HEK293 (cell line): ENCODE results near the gene ARAP1.
A peak's percentile ranks its signal among the peaks of the same experiment; 100 is the strongest.

Source experiments
- CTCF ChIA-PET: fragments of 350-600 bp; formaldehyde crosslinking; extraction: SDS; loops from one replicate; lab custom pipeline; 2021; ENCODE audit warnings: antibody characterized with exemption; lab: Yijun Ruan, JAX
- POLR2A ChIA-PET: fragments of 300-600 bp; formaldehyde crosslinking; extraction: SDS; loops from one replicate; lab custom pipeline; 2020; ENCODE audit warnings: antibody characterized with exemption, inconsistent platforms; lab: Yijun Ruan, JAX
- H3K27ac ChIP-seq: fragments of 200-500 bp; sonication (Bioruptor generic); 2 replicates; pipeline ENCODE4 v1.5.1; 2014; ENCODE audit warnings: low read depth, low read length, control low read depth, inconsistent platforms; ENCODE audit errors: extremely low read depth
- H3K36me3 ChIP-seq, 2 experiments: fragments of 200-500 bp in 1 of 2; sonication (Bioruptor generic) in 1 of 2; 1 replicate in 1 of 2; 2 replicates in 1 of 2; pipeline ENCODE4 v1.5.1; 2014 to 2017; ENCODE audit warnings: inconsistent platforms in 2 of 2, low read length in 2 of 2; ENCODE audit not compliant: control insufficient read depth in 2 of 2, insufficient read depth in 1 of 2
- H3K4me1 ChIP-seq: fragments of 200-500 bp; sonication (Bioruptor generic); 2 replicates; pipeline ENCODE4 v1.5.1; 2014; ENCODE audit warnings: mild to moderate bottlenecking, low read length, inconsistent platforms; ENCODE audit not compliant: control insufficient read depth, insufficient read depth
- H3K4me3 ChIP-seq: 2 replicates; pipeline ENCODE4 v1.5.1; 2011; ENCODE audit warnings: low read depth, mild to moderate bottlenecking, control low read depth, low read length, moderate library complexity
- H3K9me3 ChIP-seq: fragments of 200-500 bp; sonication (Bioruptor generic); 2 replicates; pipeline ENCODE4 v1.5.1; 2014; ENCODE audit warnings: low read depth, low read length, inconsistent platforms; ENCODE audit not compliant: control insufficient read depth, insufficient read depth
- BCL11B ChIP-seq: fragments of 450-650 bp; formaldehyde crosslinking; IDR thresholded peaks from 2 replicates; pipeline ENCODE4 v1.5.1; 2016; ENCODE audit warnings: low read depth, missing biosample characterization, missing genetic modification characterization
- GLIS2 ChIP-seq: fragments of 450-650 bp; formaldehyde crosslinking; IDR thresholded peaks from 2 replicates; pipeline ENCODE4 v1.5.1; 2016; ENCODE audit warnings: missing biosample characterization, missing genetic modification characterization
- MZF1 ChIP-seq: fragments of 450-650 bp; formaldehyde crosslinking; IDR thresholded peaks from 2 replicates; pipeline ENCODE4 v1.5.1; 2017; ENCODE audit warnings: missing biosample characterization, missing genetic modification characterization, borderline replicate concordance
- SCRT1 ChIP-seq: fragments of 450-650 bp; formaldehyde crosslinking; IDR thresholded peaks from 2 replicates; pipeline ENCODE4 v1.5.1; 2016; ENCODE audit warnings: missing biosample characterization, missing genetic modification characterization, borderline replicate concordance
- ZBTB17 ChIP-seq: fragments of 450-650 bp; formaldehyde crosslinking; IDR thresholded peaks from 2 replicates; pipeline ENCODE4 v1.5.1; 2016; ENCODE audit warnings: missing biosample characterization, missing genetic modification characterization
- ZBTB26 ChIP-seq: fragments of 450-650 bp; formaldehyde crosslinking; optimal IDR thresholded peaks from 2 replicates; pipeline ENCODE3; 2016; ENCODE audit warnings: missing biosample characterization, mild to moderate bottlenecking, missing genetic modification characterization
- ZFP3 ChIP-seq: fragments of 450-650 bp; formaldehyde crosslinking; IDR thresholded peaks from 2 replicates; pipeline ENCODE4 v1.5.1; 2016; ENCODE audit warnings: low read depth, missing biosample characterization, missing genetic modification characterization
- ZNF121 ChIP-seq: fragments of 450-650 bp; formaldehyde crosslinking; IDR thresholded peaks from 2 replicates; pipeline ENCODE4 v1.5.1; 2016; ENCODE audit warnings: missing biosample characterization, missing genetic modification characterization
- ZNF140 ChIP-seq: fragments of 450-650 bp; formaldehyde crosslinking; IDR thresholded peaks from 2 replicates; pipeline ENCODE4 v1.5.1; 2016; ENCODE audit warnings: missing biosample characterization, missing genetic modification characterization
- ZNF16 ChIP-seq: fragments of 450-650 bp; formaldehyde crosslinking; IDR thresholded peaks from 2 replicates; pipeline ENCODE4 v1.5.1; 2016; ENCODE audit warnings: low read depth, missing biosample characterization, missing genetic modification characterization
- ZNF18 ChIP-seq: fragments of 450-650 bp; formaldehyde crosslinking; IDR thresholded peaks from 2 replicates; pipeline ENCODE4 v1.5.1; 2016; ENCODE audit warnings: missing biosample characterization, missing genetic modification characterization
- ZNF184 ChIP-seq: fragments of 450-650 bp; IDR thresholded peaks from 2 replicates; pipeline ENCODE4 v1.5.1; 2018; ENCODE audit warnings: missing biosample characterization, mild to moderate bottlenecking, missing genetic modification characterization
- ZNF19 ChIP-seq: fragments of 450-650 bp; formaldehyde crosslinking; IDR thresholded peaks from 2 replicates; pipeline ENCODE4; 2016; ENCODE audit warnings: missing biosample characterization, missing genetic modification characterization, low read depth
- ZNF2 ChIP-seq: fragments of 450-650 bp; formaldehyde crosslinking; IDR thresholded peaks from 2 replicates; pipeline ENCODE4 v1.5.1; 2016; ENCODE audit warnings: missing biosample characterization, missing genetic modification characterization
- ZNF214 ChIP-seq: fragments of 450-650 bp; formaldehyde crosslinking; IDR thresholded peaks from 2 replicates; pipeline ENCODE4 v1.5.1; 2017; ENCODE audit warnings: missing biosample characterization, mild to moderate bottlenecking, missing genetic modification characterization, borderline replicate concordance
- ZNF302 ChIP-seq: fragments of 450-650 bp; formaldehyde crosslinking; IDR thresholded peaks from 2 replicates; pipeline ENCODE4 v1.5.1; 2016; ENCODE audit warnings: missing biosample characterization, missing genetic modification characterization, low read depth
- ZNF335 ChIP-seq: fragments of 450-650 bp; formaldehyde crosslinking; conservative IDR thresholded peaks from 2 replicates; pipeline ENCODE4 v1.5.1; 2016; ENCODE audit warnings: missing biosample characterization, missing genetic modification characterization
- ZNF350 ChIP-seq: fragments of 450-650 bp; formaldehyde crosslinking; IDR thresholded peaks from 2 replicates; pipeline ENCODE4 v1.5.0; 2017; ENCODE audit warnings: missing biosample characterization, mild to moderate bottlenecking, missing genetic modification characterization
- ZNF354C ChIP-seq: fragments of 450-650 bp; formaldehyde crosslinking; IDR thresholded peaks from 2 replicates; pipeline ENCODE4 v1.5.1; 2016; ENCODE audit warnings: missing biosample characterization, missing genetic modification characterization, low read depth, borderline replicate concordance
- ZNF404 ChIP-seq: fragments of 450-650 bp; formaldehyde crosslinking; IDR thresholded peaks from 2 replicates; pipeline ENCODE4 v1.5.1; 2017; ENCODE audit warnings: missing biosample characterization, missing genetic modification characterization
- ZNF416 ChIP-seq: fragments of 450-650 bp; formaldehyde crosslinking; IDR thresholded peaks from 2 replicates; pipeline ENCODE4 v1.5.1; 2016; ENCODE audit warnings: missing biosample characterization, missing genetic modification characterization
- ZNF529 ChIP-seq: fragments of 450-650 bp; formaldehyde crosslinking; IDR thresholded peaks from 2 replicates; pipeline ENCODE4 v1.5.1; 2017; ENCODE audit warnings: missing genetic modification characterization, missing biosample characterization; ENCODE audit not compliant: insufficient replicate concordance
- ZNF530 ChIP-seq: fragments of 450-650 bp; formaldehyde crosslinking; IDR thresholded peaks from 2 replicates; pipeline ENCODE4 v1.5.1; 2016; ENCODE audit warnings: low read depth, missing biosample characterization, missing genetic modification characterization
- ZNF558 ChIP-seq: fragments of 450-650 bp; formaldehyde crosslinking; IDR thresholded peaks from 2 replicates; pipeline ENCODE4 v1.5.1; 2016; ENCODE audit warnings: missing biosample characterization, missing genetic modification characterization
- ZNF561 ChIP-seq: fragments of 450-650 bp; IDR thresholded peaks from 2 replicates; pipeline ENCODE4 v1.5.1; 2018; ENCODE audit warnings: missing biosample characterization, missing genetic modification characterization, borderline replicate concordance
- ZNF621 ChIP-seq: fragments of 450-650 bp; formaldehyde crosslinking; IDR thresholded peaks from 2 replicates; pipeline ENCODE4 v1.5.1; 2017; ENCODE audit warnings: missing biosample characterization, missing genetic modification characterization
- ZNF626 ChIP-seq: fragments of 450-650 bp; sonication (Bioruptor Pico); formaldehyde crosslinking; IDR thresholded peaks from 2 replicates; pipeline ENCODE4 v1.5.1; 2018; ENCODE audit warnings: missing biosample characterization, missing genetic modification characterization, inconsistent platforms
- ZNF645 ChIP-seq: fragments of 450-650 bp; formaldehyde crosslinking; IDR thresholded peaks from 2 replicates; pipeline ENCODE4; 2016; ENCODE audit warnings: missing biosample characterization, missing genetic modification characterization
- ZNF654 ChIP-seq: fragments of 450-650 bp; formaldehyde crosslinking; IDR thresholded peaks from 2 replicates; pipeline ENCODE4 v1.5.1; 2016; ENCODE audit warnings: low read depth, missing biosample characterization, missing genetic modification characterization
- ZNF658 ChIP-seq: fragments of 450-650 bp; formaldehyde crosslinking; IDR thresholded peaks from 2 replicates; pipeline ENCODE4; 2016; ENCODE audit warnings: missing biosample characterization, missing genetic modification characterization
- ZNF660 ChIP-seq: fragments of 450-650 bp; IDR thresholded peaks from 2 replicates; pipeline ENCODE4 v1.5.1; 2018; ENCODE audit warnings: missing biosample characterization, mild to moderate bottlenecking, missing genetic modification characterization
- ZNF692 ChIP-seq: fragments of 450-650 bp; formaldehyde crosslinking; IDR thresholded peaks from 2 replicates; pipeline ENCODE4 v1.5.1; 2016; ENCODE audit warnings: missing biosample characterization, missing genetic modification characterization
- ZNF777 ChIP-seq: fragments of 450-650 bp; formaldehyde crosslinking; IDR thresholded peaks from 2 replicates; pipeline ENCODE4 v1.5.1; 2017; ENCODE audit warnings: missing biosample characterization, missing genetic modification characterization, borderline replicate concordance
- ZSCAN16 ChIP-seq: fragments of 450-650 bp; formaldehyde crosslinking; IDR thresholded peaks from 2 replicates; pipeline ENCODE4 v1.5.1; 2016; ENCODE audit warnings: missing biosample characterization, missing genetic modification characterization

Gene ARAP1

GRCh38 chr11:72642884-72643522 is 109.2 kb downstream of the ARAP1 start:
- Histone ChIP-seq H3K27ac (no peak overlapping the region), H3K4me3 (peak overlapping the region; percentile 39), H3K36me3 (no peaks in the 10 kb centered on the region), H3K4me1 (no peaks in the 10 kb centered on the region), H3K9me3 (no peaks in the 10 kb centered on the region)
- POLR2A ChIA-PET = no interaction called here
- CTCF ChIA-PET = interaction anchor here (0.6 to 5.6 kb wide), 12 partner anchors 9 to 171 kb away, joined by 3 to 47 read pairs (median 4); no protein-coding TSS in a partner anchor
- TF ChIP-seq ZNF302 (tag by site-specific recombination) = no peak
- TF ChIP-seq ZSCAN16 = no peak
- TF ChIP-seq ZNF658 (tag by site-specific recombination) = no peak
- TF ChIP-seq ZNF692 (tag by site-specific recombination) = peak; percentile 98
- peak; percentile 37; the same call in 1 of the 2 replicates for TF ChIP-seq ZNF660 (tag by site-specific recombination)
- no peak for TF ChIP-seq ZNF16
- no peak for TF ChIP-seq ZNF354C (tag by site-specific recombination)
- TF ChIP-seq ZNF654 (tag by site-specific recombination) = peak; percentile 23; the same call in 1 of the 2 replicates
- TF ChIP-seq ZNF645 (tag by site-specific recombination) = no peak
- peak; percentile 69; the same call in 1 of the 2 replicates for TF ChIP-seq GLIS2 (tag by site-specific recombination)
- TF ChIP-seq ZNF214 (tag by site-specific recombination) = no peak
- TF ChIP-seq ZNF626 (tag by site-specific recombination) = no peak
- TF ChIP-seq ZNF621 (tag by site-specific recombination) = no peak
- TF ChIP-seq ZBTB17 (tag by site-specific recombination) = peak; percentile 42; the same call in 1 of the 2 replicates
- peak; percentile 62; the same call in 1 of the 2 replicates for TF ChIP-seq ZNF561 (tag by site-specific recombination)
- no peak for TF ChIP-seq ZNF777 (tag by site-specific recombination)
- TF ChIP-seq ZNF19 (tag by site-specific recombination) = no peak
- TF ChIP-seq ZNF350 (tag by site-specific recombination) = no peak
- TF ChIP-seq ZNF184 (tag by site-specific recombination) = no peak
- peak; percentile 68 for TF ChIP-seq ZNF335 (tag by site-specific recombination)
- no peak for TF ChIP-seq ZFP3 (tag by site-specific recombination)
- no peak for TF ChIP-seq SCRT1 (tag by site-specific recombination)
- TF ChIP-seq ZNF416 = no peak
- TF ChIP-seq BCL11B (tag by site-specific recombination) = peak; percentile 99
- TF ChIP-seq ZNF140 = no peak
- no peak for TF ChIP-seq ZNF404 (tag by site-specific recombination)
- TF ChIP-seq ZNF2 = peak; percentile 52; the same call in 1 of the 2 replicates
- TF ChIP-seq ZNF529 (tag by site-specific recombination) = no peak
- TF ChIP-seq ZBTB26 (tag by site-specific recombination) = peak; percentile 80
- TF ChIP-seq ZNF558 = no peak
- no peak for TF ChIP-seq ZNF530 (tag by site-specific recombination)
- TF ChIP-seq ZNF18 (tag by site-specific recombination) = no peak
- TF ChIP-seq MZF1 (tag by site-specific recombination) = no peak
- TF ChIP-seq ZNF121 (tag by site-specific recombination) = no peak
